Ectodermal cell (in vitro differentiated cells): Measurements from ENCODE around the gene TMEM61.

Experiments used
- H3K27ac ChIP-seq: 2 replicates; pipeline ENCODE4 v1.7.0; 2013; ENCODE audit warnings: mild to moderate bottlenecking, low read depth, low read length; ENCODE audit not compliant: insufficient read depth, poor library complexity, severe bottlenecking
- H3K27me3 ChIP-seq: 2 replicates; pipeline ENCODE4 v1.7.0; 2013; ENCODE audit warnings: mild to moderate bottlenecking, low read length; ENCODE audit not compliant: insufficient read depth, control insufficient read depth, poor library complexity, severe bottlenecking
- H3K36me3 ChIP-seq: one replicate; pipeline ENCODE4 v1.7.0; 2013; ENCODE audit warnings: low read length; ENCODE audit not compliant: control insufficient read depth, insufficient read depth
- H3K4me1 ChIP-seq: one replicate; pipeline ENCODE4 v1.7.0; 2013; ENCODE audit warnings: low read length; ENCODE audit not compliant: control insufficient read depth, insufficient read depth
- H3K4me3 ChIP-seq: 2 replicates; pipeline ENCODE4 v1.7.0; 2013; ENCODE audit warnings: low read depth, low read length, control low read depth; ENCODE audit not compliant: insufficient read depth
- H3K9me3 ChIP-seq: 2 replicates; pipeline ENCODE4 v1.7.0; 2013; ENCODE audit warnings: mild to moderate bottlenecking, low read length, moderate library complexity; ENCODE audit not compliant: control insufficient read depth
- WGBS, 2 experiments: methylation state at CpG; one replicate each; pipeline ENCODE4 v1.1.7; 2013; ENCODE audit warnings: missing lambda C conversion rate in 2 of 2; 5-methylcytosine and 5-hydroxymethylcytosine counted together

Gene TMEM61

GRCh38 chr1:54945393-54945936, 35.0 kb upstream of the TMEM61 start:
- Histone ChIP-seq H3K27ac (no peak overlapping the region), H3K4me1 (no peaks in the 10 kb centered on the region), H3K4me3 (no peak overlapping the region), H3K36me3 (no peaks in the 10 kb centered on the region), H3K9me3 (no peaks in the 10 kb centered on the region), H3K27me3 (no peaks in the 10 kb centered on the region)
- 90 to 94% methylated on average over 6 of the region's 6 CpGs for WGBS, 2 experiments

- Histone ChIP-seq H3K36me3 (no peaks in the 10 kb centered on the region), H3K27me3 (no peaks in the 10 kb centered on the region), H3K4me1 (no peaks in the 10 kb centered on the region), H3K4me3 (no peak overlapping the region), H3K27ac (no peak overlapping the region), H3K9me3 (no peaks in the 10 kb centered on the region)
- 94 to 98% methylated on average over 5 of the region's 5 CpGs for WGBS, 2 experiments
These were observed 32.9 kb upstream of the TMEM61 start for GRCh38 chr1:54947540-54947939.

- H3K36me3 ChIP-seq: no peaks in the 10 kb centered on the region
- WGBS, 2 experiments: 89 to 96% methylated on average over 4 of the region's 4 CpGs
These were observed 31.4 kb upstream of the TMEM61 start for GRCh38 chr1:54949053-54949452.

GRCh38 chr1:54950006-54950368, 30.4 kb upstream of the TMEM61 start:
- no peak overlapping the region for H3K4me3 ChIP-seq
- H3K4me1 ChIP-seq: no peaks in the 10 kb centered on the region
- no peaks in the 10 kb centered on the region for H3K36me3 ChIP-seq
- no peak overlapping the region for H3K27ac ChIP-seq
- H3K27me3 ChIP-seq: no peaks in the 10 kb centered on the region
- no peaks in the 10 kb centered on the region for H3K9me3 ChIP-seq
- WGBS, 2 experiments: 67% methylated on average over 6 of the region's 6 CpGs

More at GRCh38 chr1:54949053-54949452, 31.4 kb upstream of the TMEM61 start:
- no peak overlapping the region for H3K27ac ChIP-seq
- no peak overlapping the region for H3K4me3 ChIP-seq
- no peaks in the 10 kb centered on the region for H3K4me1 ChIP-seq
- no peaks in the 10 kb centered on the region for H3K9me3 ChIP-seq
- H3K27me3 ChIP-seq: no peaks in the 10 kb centered on the region

GRCh38 chr1:54950369-54951163, 29.9 kb upstream of the TMEM61 start:
- WGBS, 2 experiments: 42 to 43% methylated on average over 27 of the region's 27 CpGs
- Histone ChIP-seq H3K27ac (no peak overlapping the region), H3K36me3 (no peaks in the 10 kb centered on the region), H3K27me3 (no peaks in the 10 kb centered on the region), H3K4me3 (no peak overlapping the region), H3K9me3 (no peaks in the 10 kb centered on the region), H3K4me1 (no peaks in the 10 kb centered on the region)

GRCh38 chr1:54951810-54952226, 28.6 kb upstream of the TMEM61 start:
- H3K4me3 ChIP-seq: no peak overlapping the region
- no peaks in the 10 kb centered on the region for H3K9me3 ChIP-seq
- no peaks in the 10 kb centered on the region for H3K36me3 ChIP-seq
- no peaks in the 10 kb centered on the region for H3K4me1 ChIP-seq
- WGBS, 2 experiments: 90 to 94% methylated on average over 4 of the region's 4 CpGs
- H3K27me3 ChIP-seq: no peaks in the 10 kb centered on the region
- no peak overlapping the region for H3K27ac ChIP-seq

- Histone ChIP-seq H3K27ac (no peak overlapping the region), H3K36me3 (no peaks in the 10 kb centered on the region), H3K27me3 (no peaks in the 10 kb centered on the region), H3K4me3 (no peak overlapping the region), H3K9me3 (no peaks in the 10 kb centered on the region), H3K4me1 (no peaks in the 10 kb centered on the region)
- 88 to 93% methylated on average over 4 of the region's 4 CpGs for WGBS, 2 experiments
These were observed 27.3 kb upstream of the TMEM61 start for GRCh38 chr1:54952950-54953718.

GRCh38 chr1:54953846-54954245, 26.6 kb upstream of the TMEM61 start:
- Histone ChIP-seq H3K36me3 (no peaks in the 10 kb centered on the region), H3K4me1 (no peaks in the 10 kb centered on the region), H3K27ac (no peak overlapping the region), H3K9me3 (no peaks in the 10 kb centered on the region), H3K27me3 (no peaks in the 10 kb centered on the region), H3K4me3 (no peak overlapping the region)
- 96 to 100% methylated on average over 1 to 2 of the region's 3 CpGs for WGBS, 2 experiments

GRCh38 chr1:54955359-54955758, 25.1 kb upstream of the TMEM61 start:
- Histone ChIP-seq H3K9me3 (no peaks in the 10 kb centered on the region), H3K36me3 (no peaks in the 10 kb centered on the region), H3K27me3 (no peaks in the 10 kb centered on the region), H3K27ac (no peak overlapping the region), H3K4me3 (no peak overlapping the region), H3K4me1 (no peaks in the 10 kb centered on the region)
- 88 to 91% methylated on average over 1 of the region's 1 CpG for WGBS, 2 experiments

- Histone ChIP-seq H3K27ac (no peak overlapping the region), H3K36me3 (no peaks in the 10 kb centered on the region), H3K4me3 (no peak overlapping the region), H3K27me3 (no peaks in the 10 kb centered on the region), H3K9me3 (no peaks in the 10 kb centered on the region), H3K4me1 (no peaks in the 10 kb centered on the region)
- WGBS, 2 experiments: 92 to 93% methylated on average over 4 of the region's 4 CpGs
These were observed 23.7 kb upstream of the TMEM61 start for GRCh38 chr1:54956726-54957125.
